GDM1 (cell line): ENCODE data around the gene MRGPRF.

ENCODE experiments used
- DNase-seq: peaks from one replicate; lab custom pipeline; 2025; lab: John Stamatoyannopoulos, UW

Gene MRGPRF

GRCh38 chr11:69022260-69022659, 9.2 kb upstream of the MRGPRF start:
- DNase-seq, result no peak

- DNase-seq, result no peak
Measured at GRCh38 chr11:69018924-69019323, 5.9 kb upstream of the MRGPRF start.

DNA sequence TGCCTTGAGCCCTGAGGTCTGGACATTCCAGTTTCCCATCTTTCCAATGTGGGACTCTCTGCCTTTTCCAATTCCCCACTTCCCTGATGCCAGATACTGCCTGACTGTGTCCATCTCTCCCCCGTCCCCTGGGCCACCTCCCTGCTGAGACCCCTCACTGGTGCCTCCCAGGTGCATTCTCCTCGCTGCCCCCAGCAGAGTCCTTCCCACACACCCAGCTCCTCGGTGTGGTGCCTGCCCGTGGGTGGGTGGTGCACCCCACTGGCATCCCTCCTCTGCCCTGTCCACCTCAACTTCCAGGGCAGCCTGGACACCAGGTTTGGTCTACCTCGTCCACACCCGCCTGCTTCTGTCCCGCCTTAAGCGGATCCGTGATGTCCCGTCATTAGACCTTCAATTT, 4.9 kb upstream of the MRGPRF start:
- no peak for DNase-seq

DNA sequence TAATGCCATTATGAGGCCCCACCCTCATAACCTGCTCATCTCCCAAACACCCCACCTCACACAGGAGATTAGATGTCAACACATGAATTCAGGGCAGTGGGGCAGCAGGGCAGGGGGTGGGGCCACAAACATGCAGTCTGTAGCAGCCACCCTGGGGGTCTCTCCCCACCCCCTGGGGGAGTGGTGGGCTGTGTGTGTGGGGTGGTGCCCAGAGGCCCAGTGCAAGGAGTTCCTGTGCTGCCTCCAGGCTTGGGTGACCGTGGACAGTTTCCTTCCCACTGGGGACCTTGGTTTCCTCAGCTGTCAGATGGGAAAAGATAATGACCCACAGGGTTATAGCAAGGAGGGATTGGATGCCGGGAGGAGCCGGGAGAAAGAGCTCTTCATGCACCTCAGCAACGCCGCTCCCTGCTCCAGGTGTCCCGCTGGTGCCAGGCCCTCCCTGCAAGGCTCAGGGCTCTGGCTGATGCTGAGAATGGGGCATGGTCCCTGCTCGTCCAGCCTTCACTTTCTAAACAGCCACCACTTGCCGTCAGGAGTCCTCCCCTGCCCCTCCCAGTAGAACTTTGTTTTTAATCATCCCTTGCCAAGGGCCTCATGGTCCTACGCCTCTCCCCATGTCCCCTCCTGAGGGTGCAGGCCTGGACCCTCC, 2.0 kb upstream of the MRGPRF start:
- no peak for DNase-seq

- no peak for DNase-seq
Measured at GRCh38 chr11:69014084-69014851, 1.2 kb upstream of the MRGPRF start.

- DNase-seq, result no peak
Measured at GRCh38 chr11:69012092-69013008, 696 bp downstream of the MRGPRF start.

DNA sequence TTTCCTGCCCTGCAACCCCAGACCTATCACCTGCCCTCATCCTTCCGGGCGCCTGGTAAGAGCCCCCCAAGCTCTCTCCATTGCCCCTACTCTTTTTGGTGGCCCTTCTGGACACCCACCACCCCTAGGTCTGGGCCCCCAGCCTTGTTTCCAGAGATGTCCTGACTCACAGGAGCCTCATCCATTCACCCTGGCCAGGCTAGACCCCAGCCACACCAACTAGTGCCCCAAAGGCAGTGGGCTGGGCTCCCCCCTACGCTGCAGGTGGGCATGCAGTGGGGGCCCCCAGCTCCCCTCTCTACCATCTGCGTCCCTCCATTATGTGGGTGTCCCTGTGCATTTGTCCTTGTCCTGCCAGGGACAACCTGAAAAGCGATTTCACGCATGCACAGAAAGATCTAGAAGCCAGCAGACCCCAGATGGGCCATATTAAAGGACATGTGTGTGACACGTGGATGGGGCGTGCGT, 1.4 kb downstream of the MRGPRF start:
- DNase-seq, result no peak

- DNase-seq, result no peak
Measured at GRCh38 chr11:69010964-69011623, 2.0 kb downstream of the MRGPRF start.

DNA sequence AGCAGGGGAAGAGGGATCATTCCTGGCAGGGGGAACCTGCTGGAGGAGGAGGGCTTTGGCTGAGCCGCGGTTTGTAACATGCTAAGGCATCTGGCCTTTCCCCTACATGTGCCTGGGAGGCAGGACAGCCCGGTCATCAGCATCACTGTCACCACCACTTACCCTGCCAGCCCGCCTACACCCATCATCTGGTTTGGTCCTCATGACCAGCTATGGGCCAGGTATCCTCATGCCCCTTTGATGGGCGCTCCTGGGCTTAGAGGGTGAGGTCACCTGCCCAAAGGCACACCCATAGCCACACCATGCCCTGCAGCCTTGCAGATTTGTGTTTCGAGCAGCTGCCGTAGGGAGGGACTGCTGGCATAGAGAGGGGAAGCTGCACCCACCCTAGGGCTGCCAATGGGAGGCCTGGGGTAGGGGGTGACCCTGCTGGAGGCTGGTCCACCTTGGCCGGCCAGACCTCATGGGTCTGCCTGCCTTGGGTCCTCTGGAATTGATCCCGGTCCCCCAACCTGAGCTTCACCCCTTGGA, 2.6 kb downstream of the MRGPRF start:
- no peak for DNase-seq

DNA sequence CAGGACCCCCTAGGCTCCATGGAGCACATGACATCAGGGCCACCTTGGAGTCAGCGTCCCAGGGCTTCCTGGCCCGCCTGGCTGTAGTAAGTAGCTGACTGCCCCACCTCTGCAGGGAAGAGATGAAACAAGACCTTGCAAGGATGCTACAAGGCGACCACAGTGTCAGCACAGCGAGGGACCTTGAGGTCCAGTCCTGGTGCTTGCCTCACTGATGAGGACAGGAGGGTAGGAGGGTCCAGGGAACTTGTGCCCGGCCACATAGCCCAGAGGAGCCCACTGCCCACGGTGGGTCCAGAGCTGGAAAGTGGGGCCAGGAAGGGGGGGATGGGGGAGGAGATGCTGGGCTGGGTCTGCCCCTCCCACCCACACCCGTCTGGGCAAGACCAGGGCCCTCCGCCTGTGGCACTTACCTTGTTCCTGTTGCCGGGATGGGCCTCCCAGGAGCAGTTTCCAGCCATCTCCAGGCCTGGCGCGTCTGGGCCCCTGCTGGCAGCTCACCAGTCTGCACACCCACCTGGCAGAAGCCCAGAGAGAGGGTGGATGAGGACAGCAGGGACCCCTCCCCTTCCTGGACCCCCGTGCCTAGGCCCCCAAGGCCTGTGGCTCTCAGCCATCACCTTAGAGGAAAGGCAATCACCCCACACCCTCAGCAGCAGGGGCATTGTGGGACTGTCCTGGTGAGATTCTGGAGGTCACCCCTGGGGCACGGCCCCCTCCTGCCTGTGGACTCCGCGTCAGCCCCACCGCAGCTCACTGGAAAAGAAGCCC, 3.4 kb downstream of the MRGPRF start:
- DNase-seq, result no peak

DNA sequence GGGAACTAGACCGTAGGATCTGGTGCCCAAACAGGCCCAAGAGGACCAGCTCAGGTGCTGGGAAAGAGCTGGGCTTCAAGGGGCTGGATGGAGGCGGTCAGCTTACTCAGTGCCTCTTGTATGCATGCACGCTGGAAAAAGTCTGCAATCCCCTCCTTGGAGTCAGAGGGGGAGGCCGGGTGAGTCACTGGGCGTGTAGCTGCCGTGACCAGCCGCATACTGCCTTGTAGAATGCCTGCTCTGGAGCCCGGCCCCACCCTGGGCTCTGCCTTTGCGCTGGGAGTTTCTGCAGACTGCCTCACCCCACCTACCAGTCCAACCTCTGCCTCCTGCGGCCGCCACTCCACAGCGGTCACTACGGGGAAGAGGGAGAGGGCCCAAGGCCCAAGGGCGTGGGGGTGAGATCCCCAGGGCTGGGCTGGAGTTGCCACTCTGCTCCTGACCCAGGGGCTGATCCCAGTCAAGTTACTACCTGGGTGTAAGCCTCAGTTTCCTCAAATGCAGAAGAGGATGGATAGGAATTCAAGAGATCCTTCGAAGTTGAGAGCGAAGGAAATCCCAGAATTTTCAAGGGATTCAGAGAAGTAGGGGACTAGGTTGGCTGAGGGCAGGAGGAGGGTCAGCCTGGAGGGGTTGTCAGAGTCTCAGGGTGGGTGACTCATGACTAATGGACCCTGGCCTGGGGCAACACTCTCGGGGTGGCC, 4.2 kb downstream of the MRGPRF start:
- DNase-seq, result no peak

DNA sequence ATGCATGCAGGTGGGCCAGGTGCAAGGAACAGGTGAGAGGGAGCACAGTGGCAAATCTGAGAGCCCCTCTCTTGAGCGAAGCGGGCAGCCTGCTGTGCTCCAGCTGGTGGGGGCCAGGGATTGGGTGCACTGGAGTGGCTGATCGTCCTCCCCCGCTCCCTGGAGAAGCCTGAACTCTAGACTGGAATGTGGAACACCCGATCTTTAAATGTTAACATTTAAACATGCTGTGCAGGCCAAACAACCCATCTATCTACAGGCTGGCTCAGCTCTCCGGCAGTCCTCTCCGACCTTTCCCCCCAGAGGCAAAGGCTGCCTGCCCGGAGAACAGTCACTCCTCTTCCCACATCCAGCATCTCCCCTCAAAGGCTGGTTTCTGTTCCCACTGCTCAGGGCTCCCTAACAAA, 5.1 kb downstream of the MRGPRF start:
- no peak for DNase-seq

- DNase-seq, result no peak
Measured at GRCh38 chr11:69006816-69007215, 6.2 kb downstream of the MRGPRF start.

GRCh38 chr11:69005631-69006368, 7.2 kb downstream of the MRGPRF start:
- DNase-seq, result no peak

DNA sequence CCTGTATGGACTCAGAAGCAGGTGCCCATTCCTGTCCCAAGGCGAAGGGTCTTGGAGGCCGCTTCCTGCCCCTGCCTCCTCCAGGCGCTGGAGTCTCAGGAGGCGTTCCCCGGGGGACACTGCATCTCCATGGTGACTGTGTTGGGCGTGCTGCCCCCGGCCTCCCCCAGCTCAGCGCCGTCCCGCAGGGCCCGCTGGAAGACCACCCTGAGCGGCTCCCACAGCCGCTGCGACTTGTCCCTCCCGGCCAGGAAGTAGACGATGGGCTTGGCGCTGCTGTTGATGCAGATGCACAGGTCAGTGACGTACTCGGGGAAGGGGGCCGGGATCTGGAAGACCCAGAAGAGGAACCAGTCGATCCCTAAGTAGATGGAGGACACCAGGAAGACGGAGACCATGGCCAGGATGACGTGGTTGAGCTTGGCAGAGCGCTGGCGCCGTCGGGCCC, 7.8 kb downstream of the MRGPRF start:
- no peak for DNase-seq

DNA sequence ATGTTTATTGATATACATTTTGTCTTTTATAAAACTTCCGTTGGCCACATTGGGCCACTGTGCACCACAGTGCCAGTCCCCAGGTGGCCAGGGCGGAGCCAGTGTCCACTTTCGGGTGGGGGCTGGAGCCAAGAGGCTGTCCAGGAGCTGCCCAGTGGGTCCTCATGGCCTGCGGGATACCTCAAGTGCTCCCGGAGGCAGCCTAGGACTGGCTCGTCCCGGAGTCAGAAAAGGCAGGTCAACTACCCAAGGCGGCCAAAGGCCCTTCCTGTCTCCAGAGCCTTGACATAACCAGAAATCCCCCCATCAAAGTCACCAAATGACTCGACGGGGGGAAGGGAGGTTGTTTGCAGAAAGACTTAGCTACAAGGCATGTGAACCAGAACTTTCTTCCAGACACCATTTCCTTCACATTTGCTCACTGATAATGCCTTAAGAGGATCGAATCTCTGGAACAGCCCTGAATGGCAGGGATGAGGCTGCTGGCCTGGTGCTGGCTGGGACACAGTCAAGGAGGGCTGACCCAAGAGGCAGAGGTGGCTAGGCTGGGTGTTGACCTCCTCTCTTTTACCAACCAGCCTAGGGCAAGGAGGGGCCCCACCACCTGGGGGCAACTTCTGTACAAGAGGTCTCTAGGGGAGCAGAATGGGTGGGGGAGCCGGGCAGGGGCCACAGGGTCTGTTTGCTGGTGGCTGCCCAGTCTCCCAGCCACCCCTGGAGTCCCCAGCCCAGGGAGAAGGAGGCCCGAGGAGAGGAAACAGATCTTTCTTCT, 8.4 kb downstream of the MRGPRF start:
- DNase-seq, result no peak

GRCh38 chr11:69003866-69004367, 9.1 kb downstream of the MRGPRF start:
- DNase-seq, result no peak

GRCh38 chr11:69003301-69003865, 9.7 kb downstream of the MRGPRF start:
- DNase-seq, result no peak
